ENCODE measurements around the gene CACUL1. TPM values are rescaled to one million over a fixed set of nuclear protein-coding genes. Genes with fewer than 3 reads are reported as not detected.
"Not testable (repeated sequence)": the region's sequence is repeated elsewhere in the genome, so short reads cannot be mapped to it uniquely, and the experiment has no call there.

The CACUL1 gene
- polyA plus RNA-seq, 1 donor: 43.7 TPM

DNA sequence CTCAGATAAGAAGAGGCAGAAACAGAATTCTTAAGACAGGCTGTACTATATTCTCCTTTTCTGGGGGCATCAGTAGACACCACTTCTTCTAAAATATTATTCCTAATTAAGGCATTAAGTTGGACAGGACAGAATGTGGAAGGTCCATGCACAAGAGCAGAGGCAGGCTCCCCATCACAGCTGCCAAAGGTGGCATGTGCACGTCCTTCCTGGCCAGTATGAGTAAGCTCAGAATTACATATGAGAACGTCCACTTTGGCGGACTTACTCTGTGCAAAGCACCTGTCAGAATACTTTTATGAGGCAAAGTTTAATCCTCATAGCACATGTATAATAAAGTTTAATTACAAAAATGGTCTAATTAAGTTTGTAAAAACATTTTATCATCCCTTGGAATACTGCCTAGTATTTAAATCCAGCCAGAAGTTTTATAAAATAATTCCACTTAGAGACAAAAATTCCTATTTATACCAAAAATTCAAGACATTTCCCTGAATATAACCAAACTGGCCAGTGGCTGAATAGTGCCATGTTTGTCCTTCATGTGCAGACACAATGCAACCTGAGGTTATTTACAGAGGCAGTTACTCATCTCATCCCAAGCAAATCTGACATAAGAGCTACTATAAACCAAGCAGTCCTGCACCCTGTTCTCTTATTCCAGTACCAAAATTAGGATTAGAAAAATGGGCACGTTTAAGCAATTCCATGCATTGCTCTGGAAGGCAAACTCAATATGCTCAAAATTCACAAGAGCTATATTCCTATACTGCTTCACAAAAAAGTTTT lies 65.5 kb downstream of the CACUL1 start:
- no peak for DNase-seq

GRCh38 chr10:118687472-118687871 lies 67.3 kb downstream of the CACUL1 start:
- no peak for DNase-seq

GRCh38 chr10:118682533-118682932 lies 72.2 kb downstream of the CACUL1 start:
- DNase-seq: no peak

DNA sequence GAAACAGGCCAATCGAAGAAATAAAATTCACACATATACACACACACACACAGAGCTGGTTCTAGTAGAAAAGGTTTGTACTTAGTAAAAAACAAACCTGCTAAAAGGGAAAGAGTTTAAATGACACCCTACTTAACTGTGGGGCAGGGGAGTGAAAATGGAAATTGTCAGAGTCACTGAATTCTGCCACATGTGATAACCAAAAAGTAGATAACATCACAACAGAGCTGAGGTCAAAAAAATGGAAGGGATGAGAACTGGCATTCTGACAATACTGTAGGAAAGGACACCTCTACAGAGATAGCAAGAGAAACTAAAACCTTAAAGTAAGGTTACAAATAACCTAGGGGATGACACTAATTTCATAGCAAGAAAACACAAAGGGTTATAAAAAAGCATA lies 74.6 kb downstream of the CACUL1 start:
- no peak for DNase-seq

GRCh38 chr10:118674226-118674919 lies 80.4 kb downstream of the CACUL1 start:
- no peak for DNase-seq

GRCh38 chr10:118672766-118673715 lies 81.7 kb downstream of the CACUL1 start:
- no peak for DNase-seq

DNA sequence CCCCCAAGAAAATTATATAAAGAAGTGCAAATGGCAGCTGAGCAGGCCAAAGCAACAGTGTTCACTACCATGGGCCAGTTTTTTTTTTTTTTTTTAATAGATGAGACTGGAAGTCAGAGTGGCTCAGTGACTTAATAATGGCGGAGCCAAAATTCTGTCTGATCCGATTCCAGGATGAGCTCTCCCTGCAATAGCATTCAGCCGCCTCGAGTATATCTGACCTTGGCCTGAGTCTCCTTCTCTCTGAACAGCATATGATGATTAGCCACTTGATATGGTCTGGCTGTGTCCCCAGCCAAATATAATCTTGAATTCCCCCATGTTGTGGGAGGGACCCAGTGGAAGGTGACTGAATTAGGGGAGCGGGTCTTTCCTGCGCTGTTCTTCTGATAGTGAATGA lies 82.6 kb downstream of the CACUL1 start:
- no peak for DNase-seq

GRCh38 chr10:118671221-118671620 lies 83.5 kb downstream of the CACUL1 start:
- not testable (repeated sequence) for DNase-seq

DNA sequence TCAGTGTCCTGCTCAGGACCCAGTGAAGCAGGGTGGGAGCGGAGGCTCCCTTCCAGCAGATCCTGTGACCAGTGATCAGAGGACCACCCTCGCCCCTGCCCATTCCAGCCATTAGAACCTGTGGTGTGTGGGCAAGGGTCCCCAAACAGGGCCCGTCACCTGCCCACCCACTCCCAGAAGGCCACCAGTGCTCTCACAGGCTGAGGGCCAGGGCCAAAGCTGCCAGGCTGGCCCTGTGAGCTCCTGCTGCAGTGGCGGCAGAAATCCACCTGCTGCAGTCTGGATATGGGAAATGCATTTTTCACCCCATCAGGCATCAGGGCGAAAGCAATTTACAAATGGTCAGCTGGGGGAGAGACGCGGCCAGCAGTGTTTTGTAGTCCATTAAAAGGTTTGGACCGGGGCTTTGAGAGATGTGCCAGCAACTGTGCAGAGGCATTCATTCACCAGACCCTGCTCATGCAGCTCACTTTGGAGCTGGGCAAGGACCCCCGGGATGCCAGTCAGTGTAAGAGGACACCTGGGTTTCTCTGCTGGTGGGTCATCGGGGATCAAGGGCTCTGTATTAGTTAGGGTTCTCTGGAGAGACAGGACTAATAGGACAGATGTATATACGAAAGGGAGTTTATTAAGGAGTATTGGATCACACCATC lies 84.2 kb downstream of the CACUL1 start:
- DNase-seq: no peak

GRCh38 chr10:118669835-118670234 lies 84.9 kb downstream of the CACUL1 start:
- DNase-seq: no peak

DNA sequence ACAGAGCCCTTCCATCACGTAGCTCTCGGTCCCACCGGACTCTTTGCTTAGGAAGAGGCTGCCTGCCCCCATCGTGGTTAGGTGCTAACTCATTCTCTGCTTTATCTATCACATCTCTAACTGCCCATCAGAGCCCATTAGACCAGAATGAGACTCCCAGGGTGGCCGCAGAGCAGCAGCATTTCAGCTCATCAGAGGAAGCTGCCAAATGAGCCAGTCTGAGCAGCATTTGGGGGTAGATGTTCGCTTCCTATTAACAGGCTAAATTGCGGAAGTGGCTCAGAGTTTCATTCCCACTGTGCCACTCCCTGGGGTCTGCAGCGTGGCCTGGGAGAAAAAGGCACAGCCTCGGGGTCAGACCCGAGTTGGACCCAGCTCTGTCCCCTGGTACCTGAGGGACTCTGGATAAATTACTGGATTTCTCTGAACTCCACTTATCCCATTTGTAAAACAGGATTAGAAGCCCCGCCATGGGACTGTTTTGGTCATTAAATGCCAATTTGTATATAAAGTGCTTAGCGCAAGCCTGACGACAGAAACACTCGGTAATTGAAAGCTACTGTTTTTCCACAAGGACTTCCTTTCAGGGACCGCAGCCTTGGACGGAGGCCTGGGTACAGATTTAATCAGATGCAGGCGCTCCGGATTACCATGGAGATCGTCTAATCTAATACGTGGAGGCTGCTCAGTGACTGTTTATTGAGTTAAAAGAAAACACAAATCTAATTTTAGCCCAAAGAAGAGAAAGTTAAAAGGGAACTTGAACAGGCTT lies 85.6 kb downstream of the CACUL1 start:
- DNase-seq: peak; percentile 53

GRCh38 chr10:118668228-118668952 lies 86.4 kb downstream of the CACUL1 start:
- no peak for DNase-seq

GRCh38 chr10:118667732-118668131 lies 87.0 kb downstream of the CACUL1 start:
- DNase-seq: no peak

DNA sequence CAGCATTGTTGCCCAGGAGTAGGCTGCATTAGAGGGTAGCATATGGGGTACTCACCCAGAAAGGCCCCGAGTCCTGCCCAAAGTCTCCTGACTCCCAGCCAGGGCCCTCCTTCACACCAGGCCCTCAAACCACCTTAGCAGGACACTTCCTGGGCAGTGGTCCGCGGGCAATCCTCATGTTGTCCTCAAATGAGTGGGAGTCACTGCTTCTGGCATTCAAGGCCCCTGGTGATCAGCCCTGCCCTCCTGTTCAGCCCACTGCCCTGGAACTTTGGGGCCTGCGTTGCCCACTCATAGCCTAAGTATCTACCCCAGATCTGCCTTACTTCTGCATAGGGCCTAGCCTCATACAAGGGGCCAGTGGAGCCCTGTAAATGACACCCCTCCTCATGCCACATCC lies 88.4 kb downstream of the CACUL1 start:
- DNase-seq: no peak

- no peak for DNase-seq
These were observed 90.4 kb downstream of the CACUL1 start for GRCh38 chr10:118664321-118664720.

DNA sequence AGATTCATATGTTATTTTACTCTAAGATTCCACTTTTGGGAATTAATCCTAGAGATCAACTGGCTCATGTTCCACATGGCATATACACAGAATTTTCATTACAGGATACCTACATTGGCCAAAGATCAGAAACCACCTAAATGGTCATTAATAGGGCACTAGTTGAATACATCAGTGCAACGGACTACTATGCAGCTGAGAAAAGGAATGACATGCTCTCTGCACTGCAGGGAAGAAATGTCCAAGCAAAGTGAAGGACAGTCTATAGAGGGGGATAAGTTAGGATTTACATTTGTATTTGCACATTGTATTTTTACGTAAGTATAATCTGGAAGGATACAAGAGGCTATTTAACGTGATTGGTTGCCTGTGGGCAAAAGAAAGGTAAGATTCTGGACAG lies 91.6 kb downstream of the CACUL1 start:
- DNase-seq: no peak

DNA sequence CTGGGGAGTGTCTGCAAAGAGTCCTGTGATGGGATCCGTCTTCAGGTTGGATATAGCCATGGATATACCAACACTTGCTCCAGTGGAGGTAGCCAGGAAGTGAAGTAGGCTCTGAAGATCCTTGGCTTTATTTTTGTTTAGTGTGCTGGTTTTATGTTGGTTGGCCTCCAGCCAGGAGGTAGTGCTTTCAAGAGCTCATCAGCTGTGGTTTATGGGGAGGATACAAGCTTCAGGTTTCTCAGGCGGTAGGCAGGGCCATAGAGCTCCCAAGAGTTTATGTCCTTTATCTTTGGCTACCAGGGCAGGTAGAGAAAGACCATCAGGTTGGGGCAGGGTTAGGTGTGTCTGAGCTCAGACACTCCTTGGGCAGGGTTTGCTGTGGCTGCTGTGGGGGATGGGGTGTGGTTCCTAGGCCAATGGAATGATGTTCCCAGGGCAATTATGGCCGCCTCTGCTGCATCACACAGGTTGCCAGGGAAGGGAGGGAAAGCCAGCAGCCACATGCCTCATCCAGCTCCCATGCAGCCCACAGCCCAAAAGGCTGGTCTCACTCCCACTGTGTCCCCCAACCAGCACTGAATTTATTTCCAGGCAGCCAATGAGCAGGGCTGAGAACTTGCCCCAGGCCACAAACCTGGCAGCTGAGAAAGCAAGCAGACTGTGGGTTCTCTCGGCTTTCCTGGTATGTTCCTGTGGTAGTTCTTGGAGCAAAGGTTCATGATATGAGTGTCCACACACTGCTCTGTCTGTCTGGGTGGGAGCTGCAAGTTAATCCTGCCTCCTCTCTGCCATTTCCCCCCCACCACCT lies 92.3 kb downstream of the CACUL1 start:
- no peak for DNase-seq

GRCh38 chr10:118658762-118659161 lies 96.0 kb downstream of the CACUL1 start:
- no peak for DNase-seq

DNA sequence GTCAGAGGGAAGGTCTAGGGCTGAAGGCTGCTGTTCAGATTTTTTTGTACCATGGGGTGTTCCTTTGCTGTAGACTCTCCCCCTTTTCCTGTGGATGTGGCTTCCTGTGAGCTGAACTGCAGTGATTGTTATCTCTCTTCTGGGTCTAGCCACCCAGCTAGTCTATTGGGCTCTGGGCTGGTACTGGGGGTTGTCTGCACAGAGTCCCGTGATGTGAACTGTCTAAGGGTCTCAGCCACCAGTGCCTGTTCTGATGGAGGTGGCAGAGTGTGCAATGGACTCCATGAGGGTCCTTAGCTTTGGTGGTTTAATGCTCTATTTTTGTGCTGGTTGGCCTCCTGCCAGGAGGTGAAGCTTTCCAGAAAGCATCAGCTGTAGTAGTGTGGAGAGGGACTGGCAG lies 96.6 kb downstream of the CACUL1 start:
- DNase-seq: not testable (repeated sequence)

- not testable (repeated sequence) for DNase-seq
These were observed 109.5 kb downstream of the CACUL1 start for GRCh38 chr10:118645294-118645693.
